ENCODE results near the gene LRP8. TPM values are rescaled to one million over a fixed set of nuclear protein-coding genes. Genes with fewer than 3 reads are reported as not detected.

LRP8 gene
- polyA plus RNA-seq, 1 of the 3 experiments (the other 2 are of a cell fraction) = 19.9 TPM

GRCh38 chr1:53311702-53312305, 16.1 kb downstream of the LRP8 start:
- ChIA-PET CTCF (interaction anchor here (0.6 to 3.5 kb wide), 4 partner anchors 16 to 66 kb away, joined by 3 to 14 read pairs (median 6); no protein-coding TSS in a partner anchor), POLR2A (interaction anchor here (0.5 to 0.6 kb wide), 2 partner anchors 10 to 19 kb away, joined by 3 read pairs; no protein-coding TSS in a partner anchor)
- 96% methylated on average over 9 of the region's 11 CpGs for WGBS (ENCODE audit: low lambda C conversion rate)
- Histone ChIP-seq H3K9me2 (no peaks in the 10 kb centered on the region), H3K4me2 (no peak overlapping the region), H3K27ac (ENCODE audit: low read depth in 2 of 2, low read length in 1 of 2) (no peak overlapping the region), H2AFZ (ENCODE audit: low read depth) (no peak overlapping the region), H3K4me1 (ENCODE audit: control insufficient read depth in 1 of 2, insufficient read depth in 2 of 2, low read depth in 1 of 2, low read length in 1 of 2) (peaks cover 0 to 69% of the 10 kb centered on the region in 2 experiments; a peak in 2 of 4 replicates), H3K9ac (no peak overlapping the region), H3F3A (replicated peaks; ENCODE audit: insufficient read depth) (no peaks in the 10 kb centered on the region), H3K36me3 (replicated peaks in 1 of 2; ENCODE audit: control insufficient read depth in 1 of 2, insufficient read depth in 2 of 2, low read length in 1 of 2) (no peaks in the 10 kb centered on the region), H4K20me1 (ENCODE audit: insufficient read depth) (no peaks in the 10 kb centered on the region), H3K4me3 (ENCODE audit: low read depth in 2 of 2, low read length in 1 of 2) (no peak overlapping the region), H3K27me3 (ENCODE audit: insufficient read depth) (no peaks in the 10 kb centered on the region), H3K9me3 (no peaks in the 10 kb centered on the region), H3K79me2 (ENCODE audit: insufficient read depth) (no peaks in the 10 kb centered on the region)
- no peak for TF ChIP-seq SIN3A (IDR thresholded peaks at IDR 0.05; ENCODE audit: borderline replicate concordance, low read depth, low read length)
- TF ChIP-seq EP300 (IDR thresholded peaks at IDR 0.05; ENCODE audit: borderline replicate concordance in 1 of 2, low read depth in 1 of 2, low read length in 1 of 2) = no peak
- no peak for TF ChIP-seq CHD2 (IDR thresholded peaks at IDR 0.05; ENCODE audit: low read length, partially characterized antibody)
- no peak for TF ChIP-seq FOXJ3 (CRISPR knock-in tag; IDR thresholded peaks at IDR 0.05)
- TF ChIP-seq RCOR1 (IDR thresholded peaks at IDR 0.05; ENCODE audit: low read length) = no peak
- no peak for TF ChIP-seq CTCF (IDR thresholded peaks at IDR 0.05)
- TF ChIP-seq USF2 (IDR thresholded peaks at IDR 0.05; ENCODE audit: borderline replicate concordance, low read depth, low read length) = no peak
- TF ChIP-seq FOXM1 (IDR thresholded peaks at IDR 0.05; ENCODE audit: low read depth) = no peak
- no peak for TF ChIP-seq GABPA (IDR thresholded peaks at IDR 0.05; ENCODE audit: low read depth)
- TF ChIP-seq POLR2AphosphoS5 (IDR thresholded peaks at IDR 0.05; ENCODE audit: low read depth, low read length) = no peak
- no peak for TF ChIP-seq EZH2phosphoT487 (IDR thresholded peaks at IDR 0.05; ENCODE audit: borderline replicate concordance, low read depth)
- no peak for TF ChIP-seq MXI1 (IDR thresholded peaks at IDR 0.05; ENCODE audit: low read depth, low read length)
- TF ChIP-seq IRF3 (IDR thresholded peaks at IDR 0.05; ENCODE audit: low read depth, low read length) = no peak
- no peak for TF ChIP-seq PBX3 (IDR thresholded peaks at IDR 0.05)
- DNase-seq = peak; percentile 11

Data from SK-N-SH (cell line).